Activated CD8-positive, alpha-beta memory T cell treated with anti-CD3 and anti-CD28 coated beads for 24 hours (primary cell): Measurements from ENCODE around the gene REPIN1.
"Not testable (repeated sequence)": the region's sequence is repeated elsewhere in the genome, so short reads cannot be mapped to it uniquely, and the experiment has no call there.

ENCODE experiments used
- DNase-seq: peaks from one replicate; pipeline ENCODE4 v3.0.0-alpha.2; 2020

The REPIN1 gene

DNA sequence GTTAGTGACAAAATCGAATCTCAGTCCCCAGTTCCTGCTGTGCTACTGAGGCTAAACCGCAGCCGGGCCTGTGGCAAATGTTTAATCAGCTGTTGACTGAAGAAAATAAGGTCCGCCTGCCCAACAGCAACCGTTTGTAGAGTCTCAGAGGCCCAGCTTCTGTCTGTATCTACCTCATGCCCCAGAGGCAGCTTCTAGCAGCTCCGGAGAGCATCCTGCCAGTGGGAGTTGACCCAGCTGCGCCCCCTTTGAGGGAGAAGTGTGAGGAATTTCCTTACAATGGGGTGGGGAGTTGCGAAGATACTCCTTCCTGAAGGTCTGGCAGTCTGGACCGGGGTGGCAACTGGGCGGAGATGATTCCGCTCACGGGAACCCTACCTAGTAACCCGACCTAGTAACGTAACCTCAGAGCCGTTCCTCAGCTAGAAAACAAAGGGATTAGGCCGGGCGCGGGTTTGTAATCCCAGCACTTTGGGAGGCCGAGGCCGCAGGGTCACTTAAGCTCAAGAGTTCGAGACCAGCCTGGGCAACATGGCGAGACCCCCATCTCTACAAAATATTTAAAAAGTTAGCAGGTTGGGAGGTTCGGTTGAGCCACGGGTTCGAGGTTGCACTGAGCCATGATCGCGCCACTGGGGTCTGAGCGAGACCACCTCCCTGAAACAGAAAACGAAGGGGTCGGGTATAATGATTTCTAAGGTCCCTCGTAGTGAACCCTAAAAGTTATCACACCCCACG is 9.7 kb downstream of the REPIN1 start:
- peak; percentile 76 for DNase-seq

DNA sequence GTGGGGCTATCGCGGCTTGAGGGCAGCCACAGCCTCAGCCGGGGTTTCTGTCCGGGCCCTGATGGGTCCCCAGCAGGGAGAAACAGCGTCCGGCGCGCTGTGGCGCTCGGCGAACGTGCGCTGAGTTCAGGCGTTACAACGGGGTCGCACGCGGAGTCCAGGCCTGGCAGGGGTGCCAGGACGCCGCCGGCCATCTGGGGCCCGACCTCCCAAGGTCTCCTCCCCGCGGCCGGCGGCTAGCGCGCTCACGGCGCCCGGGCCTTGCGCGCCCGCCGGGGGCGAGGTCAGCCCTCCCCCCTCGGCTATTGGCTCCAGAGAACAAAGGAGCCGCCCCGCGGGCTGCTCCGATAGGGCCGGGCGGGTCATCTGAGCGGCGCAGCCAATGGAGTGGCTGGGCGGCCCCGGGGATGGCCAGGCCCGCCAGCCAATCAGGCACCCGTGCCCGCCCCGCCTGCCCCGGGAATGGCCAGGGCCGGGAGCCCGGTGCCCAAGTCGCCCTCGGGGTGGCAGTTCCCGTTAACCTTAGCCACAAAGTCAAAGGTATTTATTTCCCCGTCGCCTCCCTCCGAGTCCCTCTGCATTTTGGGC is 10.3 kb downstream of the REPIN1 start, which contains the start of gene ZNF775:
Gene ZNF775 (plus strand): TSS at position 478 of the 588 bp plus-strand sequence. CDS start 9,141 bp downstream, outside the sequence.
- peak; percentile 94 for DNase-seq

DNA sequence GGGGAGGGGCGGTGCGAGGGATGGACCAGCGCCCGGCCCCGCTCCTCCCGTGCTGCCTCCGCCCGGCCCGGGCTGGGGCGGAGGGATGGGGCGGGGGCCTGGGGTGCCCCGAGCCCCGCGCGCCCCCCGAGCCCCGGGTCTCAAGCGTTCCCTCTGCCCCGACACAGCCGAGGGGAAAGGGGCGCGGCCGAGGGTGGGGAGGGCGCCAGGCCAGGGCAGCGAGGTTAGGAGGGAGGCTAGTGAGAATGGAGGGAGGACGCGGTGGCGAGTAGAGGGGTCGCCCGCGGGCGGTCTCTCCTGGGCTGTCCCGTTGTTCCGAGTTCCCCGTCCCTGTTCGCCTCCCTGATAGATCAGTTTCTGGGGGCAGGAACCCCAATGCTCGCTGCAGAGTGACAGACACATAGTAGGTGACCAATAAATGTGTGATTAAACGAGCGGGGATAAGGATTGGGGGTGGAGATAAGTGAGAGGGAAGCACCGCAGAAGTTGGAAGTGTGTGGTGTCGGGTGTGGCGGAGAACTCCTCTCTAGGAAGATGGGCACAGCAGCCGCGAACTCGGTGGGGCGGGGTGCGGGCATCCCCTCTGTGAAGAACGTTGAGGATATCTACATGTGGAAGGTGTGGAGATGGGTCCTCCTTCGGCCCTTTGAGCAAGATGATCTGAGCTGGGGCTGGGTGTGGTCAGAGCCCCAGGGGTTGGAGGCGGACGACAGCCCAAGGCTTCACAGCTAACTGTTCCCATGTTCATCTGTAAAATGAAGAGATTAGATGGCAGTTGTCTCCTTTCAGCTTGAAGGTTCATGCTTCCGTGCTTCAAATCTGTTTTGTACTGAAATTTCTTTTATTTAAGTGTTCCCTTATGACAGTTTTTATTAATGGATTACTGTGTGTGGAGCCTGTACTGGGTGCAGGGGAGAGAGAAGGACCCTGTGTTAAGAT is 11.1 kb downstream of the REPIN1 start:
- DNase-seq = no peak

DNA sequence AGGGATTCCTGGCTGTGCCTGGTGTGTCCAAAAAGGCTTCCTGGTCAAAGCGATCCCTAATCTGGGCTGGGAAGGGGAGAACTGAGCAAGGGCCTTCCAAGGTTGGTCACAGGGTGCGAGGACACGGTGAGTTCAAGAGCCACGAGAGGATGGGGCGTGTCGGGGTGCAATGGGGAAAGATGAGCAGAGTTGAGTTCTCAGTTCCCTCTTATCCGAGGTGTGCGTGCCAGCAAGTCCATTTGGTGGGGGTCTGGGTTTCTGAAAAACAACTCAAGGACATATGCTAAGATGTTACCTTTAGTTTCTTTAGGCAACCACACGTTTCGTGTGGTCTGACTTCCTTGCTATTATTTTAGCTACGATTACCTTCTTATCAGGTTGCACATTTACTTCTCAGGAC is 11.8 kb downstream of the REPIN1 start:
- no peak for DNase-seq

DNA sequence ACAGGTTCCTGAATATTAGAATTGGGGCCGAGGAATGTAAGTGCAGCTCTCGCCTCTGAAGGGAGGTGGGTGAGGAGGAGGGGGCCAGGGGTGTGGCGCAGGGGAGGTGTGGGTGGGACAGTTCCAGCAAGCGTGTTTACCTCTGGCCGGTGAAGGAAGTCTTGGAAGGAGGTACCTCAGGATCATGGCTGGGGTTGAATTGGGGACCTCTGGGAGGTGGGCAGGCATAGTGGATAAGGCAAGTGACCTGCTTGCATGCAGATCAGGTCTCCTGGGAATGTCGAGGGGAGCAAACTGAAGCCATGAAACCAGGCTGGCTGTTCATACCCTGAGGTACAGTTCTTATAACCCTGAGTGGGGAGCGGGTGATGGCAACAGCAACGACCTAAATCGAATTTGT is 12.5 kb downstream of the REPIN1 start:
- no peak for DNase-seq

DNA sequence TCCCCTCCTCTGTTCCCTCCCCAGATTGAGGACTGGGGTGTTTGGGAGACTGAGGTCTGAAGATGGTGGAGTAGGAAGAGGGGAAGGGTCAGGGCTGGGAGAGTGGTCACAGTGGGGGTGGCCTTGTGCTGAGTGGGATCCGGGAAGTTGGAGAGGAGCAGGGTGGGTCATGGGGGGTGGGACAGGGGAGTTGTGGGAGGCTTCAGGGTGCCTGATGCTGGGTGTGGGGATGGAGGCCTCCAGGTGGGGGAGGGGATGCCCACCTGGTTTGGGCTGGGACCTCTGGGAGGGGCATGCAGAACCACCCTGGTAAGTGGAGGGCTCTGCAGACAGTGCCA is 13.1 kb downstream of the REPIN1 start:
- DNase-seq = no peak

DNA sequence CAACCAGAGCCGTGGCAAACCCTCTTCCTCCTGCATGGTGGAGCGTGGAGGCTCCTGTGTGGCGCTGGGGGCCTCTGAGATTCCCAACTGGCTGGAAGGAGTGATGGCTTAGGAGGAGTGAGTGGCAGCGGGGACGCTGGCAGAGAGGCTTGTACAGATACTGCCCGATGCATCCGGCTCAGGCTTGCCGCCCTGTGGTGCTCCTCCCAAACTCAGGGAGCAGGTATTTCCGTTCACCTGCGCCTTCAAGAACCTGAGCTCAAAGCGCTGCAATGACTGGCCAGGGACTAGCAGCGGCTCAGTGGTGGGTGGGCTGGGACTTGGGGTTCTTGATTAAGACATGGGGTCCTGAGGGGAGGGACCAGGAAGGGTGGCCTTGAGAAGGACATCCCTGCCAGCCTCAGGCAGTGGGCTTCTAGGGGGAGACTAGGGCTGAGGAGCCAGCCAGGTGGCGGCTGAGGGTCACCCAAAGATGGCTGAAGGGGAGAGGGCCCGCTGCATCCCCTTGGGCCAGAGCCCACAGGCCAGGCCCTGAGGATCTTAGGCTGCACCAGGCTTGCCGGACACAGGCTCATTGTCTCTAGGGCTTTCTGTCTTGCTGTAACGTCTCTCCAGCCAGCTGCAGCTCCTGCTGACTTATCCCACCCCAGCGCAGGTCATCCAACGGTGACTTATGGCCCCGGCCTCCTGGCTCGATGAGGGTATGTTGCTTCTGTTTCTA is 13.7 kb downstream of the REPIN1 start:
- no peak for DNase-seq

DNA sequence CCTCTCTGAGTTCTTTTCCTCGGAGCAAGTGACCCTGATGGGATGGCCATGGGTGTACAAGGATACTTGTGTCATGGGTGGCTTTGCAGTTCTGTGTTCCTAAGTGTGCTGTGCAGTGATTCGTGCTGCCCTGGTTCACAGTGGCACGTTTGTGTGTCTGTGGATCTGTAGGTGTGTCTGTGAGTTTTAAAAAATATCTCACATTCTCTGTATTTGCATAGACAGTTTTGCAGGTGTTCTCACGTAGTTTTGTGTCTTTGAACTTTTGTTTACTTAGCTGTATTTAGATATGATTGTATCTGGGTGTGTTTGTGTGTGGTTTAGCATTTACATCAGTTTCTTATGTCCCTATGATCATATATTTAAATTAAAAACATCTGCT is 14.2 kb downstream of the REPIN1 start:
- no peak for DNase-seq

DNA sequence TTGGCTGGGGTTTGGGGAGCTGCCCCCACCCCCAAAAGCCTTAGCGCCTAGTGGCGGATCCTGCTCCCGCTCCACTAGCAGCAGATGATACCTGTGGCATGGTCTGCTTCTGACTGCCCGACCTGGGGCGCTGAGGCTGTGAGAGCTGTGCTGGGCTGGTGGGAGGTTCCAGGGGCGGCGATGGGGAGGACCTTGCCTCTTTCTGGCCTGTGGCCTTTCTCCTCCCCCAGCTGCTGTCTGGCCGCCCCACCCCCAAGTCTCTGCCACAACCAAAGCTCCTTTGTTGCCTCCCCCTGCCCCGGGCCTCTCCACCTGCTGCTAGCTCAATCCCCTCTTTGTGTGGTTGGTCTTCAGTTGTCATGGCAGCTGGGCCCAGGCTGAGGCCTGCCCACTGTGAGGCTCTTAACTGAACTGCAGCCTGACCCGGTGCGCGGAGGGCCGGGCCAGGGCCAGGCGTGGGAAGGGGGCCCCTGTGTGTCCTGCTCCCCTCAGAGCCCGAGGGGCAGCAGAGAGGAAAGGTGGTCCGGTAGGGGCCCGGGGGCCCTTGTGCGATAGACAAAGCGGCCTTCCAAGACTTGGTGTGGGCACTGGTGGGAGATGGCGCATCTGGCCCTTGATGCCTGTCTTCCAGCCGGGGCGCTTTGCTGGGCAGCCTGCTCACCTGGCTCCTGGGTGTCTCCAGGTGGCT is 15.2 kb downstream of the REPIN1 start:
- DNase-seq = no peak

DNA sequence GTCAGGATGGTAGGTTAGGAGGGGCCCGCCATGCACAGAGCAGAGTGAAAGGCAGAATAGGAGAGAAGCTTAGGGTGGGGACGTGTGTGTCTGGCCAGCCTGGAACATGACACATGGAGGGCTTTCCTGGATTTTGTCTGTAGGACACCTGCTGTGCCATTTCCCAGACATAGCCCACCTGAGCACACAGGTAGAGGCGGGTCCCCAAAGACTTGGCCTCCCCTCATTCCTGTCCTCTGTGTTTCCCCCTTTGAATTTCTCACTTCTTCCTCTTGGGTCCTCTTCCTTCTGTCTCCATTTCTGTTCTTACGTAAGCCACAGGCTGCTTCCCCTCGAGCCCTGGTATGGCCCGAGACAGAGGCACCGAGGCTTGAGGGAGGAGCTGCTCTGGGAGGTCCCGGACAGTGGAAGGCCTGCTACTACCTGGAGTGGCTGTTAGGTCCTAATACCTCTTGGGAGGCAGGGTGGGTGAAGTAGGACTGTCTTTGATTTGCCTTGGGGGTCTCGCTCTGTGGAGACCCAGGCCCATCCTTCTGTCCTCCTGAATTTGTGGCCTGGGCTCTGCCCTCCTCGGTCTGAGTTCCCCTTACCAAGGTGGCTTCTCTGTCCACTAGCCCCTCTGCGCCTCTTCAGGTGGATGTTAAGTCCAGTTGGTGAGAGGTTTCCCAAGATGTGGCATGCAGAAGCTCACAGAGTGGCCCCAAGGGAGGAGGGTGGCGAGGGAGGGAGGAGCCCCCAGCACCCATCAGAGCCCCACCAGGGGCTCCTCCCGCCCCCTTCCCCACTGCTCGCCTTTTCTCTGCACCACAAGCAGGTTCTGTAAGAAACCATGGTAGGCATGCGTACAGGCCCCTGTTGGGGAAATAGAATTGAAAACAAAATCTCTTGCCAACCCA is 16.0 kb downstream of the REPIN1 start:
- DNase-seq = no peak

DNA sequence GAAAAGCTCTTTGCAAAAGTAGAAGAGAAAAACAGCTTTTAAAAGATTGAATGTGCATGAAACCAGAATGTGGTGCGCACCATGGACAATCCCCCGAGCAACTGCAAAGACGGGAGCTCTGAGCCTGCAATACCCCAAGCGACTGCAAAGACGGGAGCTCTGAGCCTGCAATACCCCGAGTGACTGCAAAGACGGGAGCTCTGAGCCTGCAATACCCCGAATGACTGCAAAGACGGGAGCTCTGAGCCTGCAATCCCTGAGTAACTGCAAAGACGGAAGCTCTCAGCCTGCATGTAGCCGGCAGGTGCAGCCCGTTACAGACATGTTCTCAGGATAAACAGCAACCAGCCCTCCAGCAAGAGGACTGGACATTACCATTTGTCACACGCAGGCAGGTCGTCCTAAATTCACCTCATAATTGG is 16.7 kb downstream of the REPIN1 start:
- DNase-seq = no peak

DNA sequence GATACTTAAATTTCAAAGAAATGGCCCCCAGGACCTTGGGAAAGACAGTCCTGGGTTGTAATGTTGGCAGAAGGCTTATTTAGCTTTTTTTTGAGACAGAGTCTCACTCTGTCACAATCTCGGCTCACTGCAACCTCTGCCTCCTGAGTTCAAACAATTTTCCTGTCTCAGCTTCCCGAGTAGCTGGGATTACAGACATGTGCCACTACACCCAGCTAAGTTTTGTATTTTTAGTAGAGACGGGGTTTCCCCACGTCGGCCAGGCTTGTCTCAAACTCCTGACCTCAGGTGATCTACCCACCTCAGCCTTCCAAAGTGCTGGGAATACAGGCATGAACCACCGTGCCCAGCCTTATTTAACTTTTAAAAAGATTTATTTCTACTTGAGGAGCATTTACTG is 17.3 kb downstream of the REPIN1 start:
- not testable (repeated sequence) for DNase-seq

DNA sequence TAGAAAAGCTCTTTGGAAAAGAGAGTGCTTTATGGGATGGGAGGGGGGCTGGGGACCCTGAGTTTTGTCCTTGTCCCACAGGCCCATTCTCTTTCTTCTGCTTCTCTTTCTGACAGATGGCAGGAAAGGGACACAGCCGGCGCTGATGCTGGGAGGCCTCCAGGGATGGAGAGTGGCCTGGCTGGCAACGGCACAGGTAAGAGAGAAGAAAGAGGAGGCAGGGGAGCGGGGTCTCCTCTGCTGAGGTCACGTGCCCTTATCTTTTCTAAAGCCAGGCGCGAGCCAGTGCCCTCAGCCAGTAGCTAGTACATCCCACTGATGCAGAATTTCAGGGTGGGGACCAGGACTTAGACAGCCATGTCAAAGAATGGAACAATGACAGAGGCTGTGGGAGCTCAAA is 19.7 kb downstream of the REPIN1 start:
- DNase-seq = no peak

DNA sequence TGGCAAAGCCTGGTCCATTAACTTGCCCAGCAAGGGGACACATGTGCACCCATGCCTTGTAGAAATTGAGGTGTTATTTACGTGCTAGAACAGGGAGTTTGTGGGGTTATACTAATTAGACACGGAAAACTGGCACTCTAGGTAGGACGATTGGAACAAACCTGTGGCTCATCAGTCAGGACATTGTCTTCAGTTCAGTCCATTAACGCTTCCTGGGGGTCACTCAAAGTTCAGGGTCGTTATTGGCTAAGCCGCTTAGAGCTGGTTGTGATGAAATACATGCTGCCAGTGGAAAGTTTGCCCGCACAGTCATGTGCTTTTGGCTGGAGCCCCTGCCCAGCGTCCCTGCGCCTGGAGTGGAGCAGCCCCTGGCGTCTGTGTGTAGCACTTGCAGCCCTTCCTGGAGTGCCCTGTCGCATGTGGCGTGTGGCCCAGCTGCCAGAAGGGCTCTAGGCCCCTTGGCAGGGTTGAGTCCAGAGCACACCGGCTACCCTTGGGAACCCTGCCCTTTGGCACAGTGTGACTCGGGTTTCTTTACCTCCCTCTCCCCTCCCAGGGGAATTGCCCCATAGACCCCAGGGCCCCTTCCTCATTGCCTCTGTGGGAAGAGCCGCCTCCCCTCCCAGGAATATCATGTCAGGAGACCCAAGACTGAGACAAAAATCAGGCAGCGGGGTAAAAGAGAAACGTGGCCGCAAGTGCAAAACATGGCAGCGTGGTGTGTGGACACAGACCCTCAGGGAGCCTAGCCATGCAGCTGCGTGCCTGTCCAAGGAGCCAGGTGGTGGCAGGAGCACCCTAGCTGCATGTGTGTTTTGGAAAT is 20.3 kb downstream of the REPIN1 start:
- DNase-seq = no peak

DNA sequence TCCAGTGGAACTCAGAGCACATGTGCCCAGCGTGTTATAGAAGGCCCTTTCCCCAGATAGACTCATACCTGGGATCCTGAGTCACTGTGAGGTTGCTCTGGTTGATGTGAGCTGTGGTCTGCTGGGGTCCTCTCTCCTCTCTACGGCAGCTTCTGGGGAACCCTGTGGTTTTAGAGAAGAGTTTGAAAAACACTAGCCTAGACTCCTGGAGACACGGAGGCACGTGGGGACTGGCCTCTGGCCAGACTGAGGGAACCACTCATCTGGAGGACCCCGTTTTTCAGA is 20.9 kb downstream of the REPIN1 start:
- no peak for DNase-seq

DNA sequence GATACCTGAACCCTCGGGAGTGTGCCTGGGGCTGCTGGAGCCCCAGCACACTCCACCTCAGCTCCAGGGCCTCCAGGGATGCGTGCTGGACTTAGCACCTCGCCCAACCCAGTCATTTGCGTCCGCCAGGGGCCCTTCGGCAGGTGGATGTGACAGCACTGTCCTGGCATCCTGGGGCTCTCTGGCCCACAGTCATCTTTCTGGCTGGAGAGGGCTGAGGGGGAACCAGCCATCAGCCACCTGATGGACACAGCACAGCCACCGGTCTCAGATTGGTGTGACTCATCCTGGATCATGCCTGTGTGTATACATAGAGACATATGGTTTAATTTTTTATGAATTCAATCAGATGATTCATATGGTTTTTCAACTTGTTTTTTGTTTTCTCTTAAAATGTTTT is 21.6 kb downstream of the REPIN1 start:
- DNase-seq = no peak

DNA sequence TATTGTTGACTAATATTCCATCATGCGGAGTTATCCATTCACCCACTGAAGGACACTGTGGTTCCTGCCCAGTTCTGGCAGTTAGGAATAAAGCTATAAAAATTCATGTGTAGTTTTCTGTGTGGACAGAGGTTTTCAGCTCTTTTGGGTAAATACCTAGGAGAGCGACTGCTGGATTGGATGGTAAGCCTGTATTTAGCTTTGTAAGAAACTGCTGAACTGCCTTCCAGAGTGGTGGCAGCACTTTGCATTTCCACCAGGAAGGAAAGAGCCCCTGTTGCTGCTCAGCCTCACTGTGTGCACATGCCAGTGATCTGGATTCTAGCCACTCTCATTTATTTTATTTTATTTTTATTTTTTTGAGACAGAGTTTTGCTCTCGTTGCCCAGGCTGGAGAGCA is 24.7 kb downstream of the REPIN1 start:
- DNase-seq = no peak

DNA sequence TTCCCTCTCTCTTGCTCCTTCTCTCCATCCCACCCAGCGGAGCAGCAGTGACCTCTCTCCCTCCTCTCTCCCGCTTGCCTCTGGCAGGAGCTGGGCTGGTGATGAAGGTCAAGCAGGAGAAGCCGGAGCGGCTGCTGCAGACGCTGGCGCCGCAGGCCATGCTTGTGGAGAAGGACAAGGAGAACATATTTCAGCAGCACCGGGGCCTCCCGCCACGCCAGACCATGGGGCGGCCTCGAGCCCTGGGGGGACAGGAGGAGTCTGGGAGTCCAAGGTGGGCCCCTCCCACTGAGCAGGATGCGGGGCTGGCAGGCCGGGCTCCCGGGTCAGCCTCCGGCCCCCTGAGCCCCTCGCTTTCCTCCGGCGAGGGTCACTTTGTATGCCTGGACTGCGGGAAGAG is 27.8 kb downstream of the REPIN1 start:
- no peak for DNase-seq

DNA sequence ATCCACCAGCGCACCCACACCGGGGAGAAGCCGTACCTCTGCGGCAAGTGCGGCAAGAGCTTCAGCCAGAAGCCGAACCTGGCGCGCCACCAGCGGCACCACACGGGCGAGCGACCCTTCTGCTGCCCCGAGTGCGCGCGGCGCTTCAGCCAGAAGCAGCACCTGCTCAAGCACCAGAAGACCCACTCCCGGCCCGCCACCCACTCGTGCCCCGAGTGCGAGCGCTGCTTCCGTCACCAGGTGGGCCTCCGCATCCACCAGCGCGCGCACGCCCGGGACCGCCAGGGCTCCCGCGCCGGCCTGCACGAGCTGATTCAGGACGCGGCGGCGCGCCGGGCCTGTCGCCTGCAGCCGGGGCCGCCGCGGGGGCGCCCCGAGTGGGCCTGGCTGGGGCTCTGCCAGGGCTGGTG is 28.2 kb downstream of the REPIN1 start:
- no peak for DNase-seq

DNA sequence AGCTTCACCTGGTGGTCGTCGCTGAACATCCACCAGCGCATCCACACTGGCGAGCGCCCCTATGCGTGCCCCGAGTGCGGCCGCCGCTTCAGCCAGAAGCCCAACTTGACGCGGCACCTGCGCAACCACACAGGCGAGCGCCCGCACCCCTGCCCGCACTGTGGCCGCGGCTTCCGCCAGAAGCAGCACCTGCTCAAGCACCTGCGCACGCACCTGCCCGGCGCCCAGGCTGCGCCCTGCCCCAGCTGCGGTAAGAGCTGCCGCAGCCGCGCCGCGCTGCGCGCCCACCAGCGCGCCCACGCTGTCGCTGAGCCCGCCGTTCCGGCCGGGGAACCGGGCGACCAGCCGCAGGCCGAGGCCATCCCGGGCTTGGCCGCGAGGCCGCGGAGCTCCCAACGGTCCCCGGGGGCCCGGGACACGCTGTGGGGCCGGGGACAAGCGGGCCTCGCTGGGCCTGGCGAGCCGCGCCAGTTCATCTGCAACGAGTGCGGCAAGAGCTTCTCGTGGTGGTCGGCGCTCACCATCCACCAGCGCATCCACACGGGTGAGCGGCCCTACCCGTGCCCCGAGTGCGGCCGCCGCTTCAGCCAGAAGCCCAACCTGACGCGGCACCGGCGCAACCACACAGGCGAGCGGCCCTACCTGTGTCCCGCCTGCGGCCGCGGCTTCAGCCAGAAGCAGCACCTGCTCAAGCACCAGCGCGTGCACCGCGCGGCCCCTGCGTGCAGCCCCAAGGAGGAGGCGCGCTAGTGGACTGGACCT is 28.9 kb downstream of the REPIN1 start:
- no peak for DNase-seq
